NCI-H2107 treated with DMSO at 0.1 percent for 48 hours (cell line): ENCODE results near the gene ZNF689.

ENCODE experiments used
- DNase-seq: peaks from one replicate; lab custom pipeline; 2025; ENCODE audit not compliant: unreplicated experiment; lab: John Stamatoyannopoulos, UW

ZNF689 gene

GRCh38 chr16:30566531-30566930 is 43.7 kb downstream of the ZNF689 start:
- no peak for DNase-seq

GRCh38 chr16:30565984-30566383 is 44.2 kb downstream of the ZNF689 start:
- no peak for DNase-seq

GRCh38 chr16:30565526-30565925 is 44.7 kb downstream of the ZNF689 start:
- DNase-seq, result no peak

GRCh38 chr16:30562021-30562420 is 48.2 kb downstream of the ZNF689 start:
- DNase-seq, result no peak

- DNase-seq, result no peak
Observed at GRCh38 chr16:30561089-30561816, 48.9 kb downstream of the ZNF689 start.

GRCh38 chr16:30559690-30560089 is 50.5 kb downstream of the ZNF689 start:
- no peak for DNase-seq

GRCh38 chr16:30558789-30559377 is 51.3 kb downstream of the ZNF689 start:
- DNase-seq, result no peak

- DNase-seq, result peak; percentile 95
Observed at GRCh38 chr16:30557957-30558788, 52.0 kb downstream of the ZNF689 start, which contains the start of gene ZNF764. Gene ZNF764, minus strand, starts transcription at chr16:30558374. Its CDS starts 192 bp downstream, at chr16:30558182.

GRCh38 chr16:30557707-30557956 is 52.6 kb downstream of the ZNF689 start:
- no peak for DNase-seq

GRCh38 chr16:30556125-30556473 is 54.1 kb downstream of the ZNF689 start:
- DNase-seq, result no peak

GRCh38 chr16:30555315-30556124 is 54.7 kb downstream of the ZNF689 start:
- no peak for DNase-seq

- DNase-seq, result no peak
Observed at GRCh38 chr16:30554557-30555314, 55.5 kb downstream of the ZNF689 start.

- no peak for DNase-seq
Observed at GRCh38 chr16:30553393-30553899, 56.7 kb downstream of the ZNF689 start.

- no peak for DNase-seq
Observed at GRCh38 chr16:30552956-30553355, 57.2 kb downstream of the ZNF689 start.
